Measurements from ENCODE around the gene GSTM2.

GSTM2 gene

DNA sequence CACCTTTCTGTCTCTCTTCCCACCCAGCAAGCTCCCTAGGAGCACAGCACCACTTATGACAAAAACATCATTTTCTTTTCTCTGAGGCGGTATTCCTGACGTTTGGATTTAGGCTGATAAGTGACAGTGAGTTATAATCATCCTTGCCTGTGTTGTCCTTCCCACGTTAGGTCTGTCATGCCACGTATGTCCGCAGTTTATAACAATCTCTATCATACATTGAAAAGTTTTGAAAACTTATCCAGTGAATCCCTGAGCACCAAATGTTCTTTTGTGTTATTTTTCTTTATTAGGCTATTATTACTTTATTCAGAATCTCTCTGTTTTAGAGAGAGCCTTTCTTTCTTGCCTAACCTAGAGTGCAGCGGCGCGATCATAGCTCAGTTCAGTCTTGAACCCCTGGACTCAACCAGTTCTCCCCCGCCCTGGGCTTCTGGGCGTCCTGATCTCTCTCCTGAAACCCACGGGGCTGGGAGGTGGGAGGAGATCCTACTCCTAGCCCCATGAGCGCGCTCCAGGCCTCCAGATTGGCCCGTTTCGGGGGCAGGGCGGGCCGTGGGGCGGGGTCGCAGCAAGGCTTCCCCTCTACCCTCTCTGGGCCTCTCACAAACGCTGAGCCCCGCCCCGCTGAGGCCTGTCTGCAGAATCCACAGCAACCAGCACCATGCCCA is at the start of gene GSTM2:
Gene GSTM2, plus strand, starts transcription at position 606 of the 671 bp plus-strand sequence. Its CDS starts 59 bp downstream, at position 665.
- DNase-seq = no peak

DNA sequence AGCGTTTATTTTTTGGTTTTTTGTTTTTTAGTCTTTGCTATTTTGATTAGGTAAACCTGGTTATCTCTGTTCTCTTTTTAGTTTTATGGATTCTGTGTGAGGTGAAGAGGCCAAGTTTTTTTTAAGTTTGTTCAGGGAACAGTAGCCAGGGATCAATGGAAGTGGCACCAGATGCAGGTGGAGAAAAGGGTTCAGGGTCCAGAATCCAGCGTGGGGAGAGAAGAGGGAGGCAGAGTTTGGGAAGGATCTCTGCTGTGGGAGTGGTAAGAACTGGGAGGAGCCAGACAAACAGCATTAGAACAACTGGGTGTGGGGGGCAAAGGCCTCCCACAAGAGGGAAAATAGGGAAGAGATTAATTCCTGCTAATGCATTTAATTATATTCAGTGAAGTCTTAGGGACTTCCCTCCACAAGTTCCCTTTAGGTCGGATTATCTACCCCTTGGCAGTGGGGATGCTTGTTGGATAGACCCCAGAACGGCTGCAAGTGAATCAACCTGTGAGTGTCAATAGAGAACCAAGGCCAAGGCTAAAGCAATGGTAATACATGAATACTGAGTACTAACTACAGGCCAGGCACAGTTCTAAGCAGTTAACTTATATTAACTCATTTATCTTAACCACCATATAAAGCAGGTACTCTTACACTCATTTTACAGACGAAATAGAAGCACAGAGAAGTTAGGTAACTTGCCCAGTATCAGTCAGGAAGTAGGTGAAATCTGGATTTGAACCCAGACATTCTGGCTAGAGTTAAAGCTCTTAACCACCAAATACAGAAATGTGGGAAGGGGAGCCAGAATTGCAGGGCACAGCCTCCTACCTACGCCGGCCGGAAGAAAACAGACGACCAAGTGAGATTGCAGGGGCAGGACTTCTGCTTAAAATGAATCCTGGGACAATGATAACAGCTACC is 48.9 kb upstream of the GSTM2 start:
- DNase-seq = no peak

DNA sequence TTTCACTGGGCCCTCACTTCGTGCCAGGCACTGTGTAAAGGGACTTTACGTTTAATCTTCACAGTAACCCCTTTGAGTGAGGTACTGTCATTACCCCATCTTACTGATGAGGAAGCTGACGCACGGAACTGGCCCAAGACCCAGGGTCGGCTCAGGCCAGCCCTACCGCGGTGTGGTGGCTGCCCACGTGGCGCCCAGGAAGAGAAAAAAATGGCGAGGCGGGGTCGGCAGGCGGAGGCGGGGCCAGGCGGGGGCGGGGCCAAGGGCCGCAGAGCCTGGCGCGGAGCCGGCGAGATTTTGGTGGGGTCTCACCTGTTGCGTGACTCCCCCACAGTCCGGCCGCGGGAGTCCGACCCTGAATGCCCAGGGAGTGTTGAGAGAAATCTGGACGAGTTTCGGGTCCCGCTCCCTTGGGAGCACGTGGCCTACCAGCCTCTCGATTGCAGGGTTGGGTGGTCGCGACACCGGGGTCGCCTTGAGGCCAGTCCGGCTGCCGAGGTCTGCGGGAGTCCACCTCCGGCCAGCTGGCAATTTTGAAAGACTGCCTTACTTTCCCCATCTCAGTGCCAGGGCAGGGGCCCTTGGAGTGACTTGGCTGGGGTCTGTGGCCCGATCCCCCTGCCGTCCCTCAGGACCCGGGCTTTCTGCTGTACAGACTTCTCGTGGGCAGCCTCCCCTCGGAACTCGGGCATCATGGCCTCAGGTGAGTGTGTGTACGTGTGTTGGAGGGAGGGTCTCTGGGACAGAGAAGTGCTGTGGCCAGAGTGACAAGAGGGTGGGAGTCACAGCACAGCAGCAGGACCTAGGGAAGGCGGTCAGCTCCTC is 48.1 kb upstream of the GSTM2 start, which contains the start of the genes AMPD2 and GNAT2:
Gene AMPD2, plus strand, starts transcription at position 262 of the 825 bp plus-strand sequence. CDS start 1,339 bp downstream, outside the sequence.
Gene GNAT2, minus strand, starts transcription at position 41 of the 825 bp plus-strand sequence. CDS start 6,746 bp downstream, outside the sequence.
- DNase-seq = peak; percentile 5

GRCh38 chr1:109620401-109620791 is 47.5 kb upstream of the GSTM2 start:
- DNase-seq = peak; percentile 36

DNA sequence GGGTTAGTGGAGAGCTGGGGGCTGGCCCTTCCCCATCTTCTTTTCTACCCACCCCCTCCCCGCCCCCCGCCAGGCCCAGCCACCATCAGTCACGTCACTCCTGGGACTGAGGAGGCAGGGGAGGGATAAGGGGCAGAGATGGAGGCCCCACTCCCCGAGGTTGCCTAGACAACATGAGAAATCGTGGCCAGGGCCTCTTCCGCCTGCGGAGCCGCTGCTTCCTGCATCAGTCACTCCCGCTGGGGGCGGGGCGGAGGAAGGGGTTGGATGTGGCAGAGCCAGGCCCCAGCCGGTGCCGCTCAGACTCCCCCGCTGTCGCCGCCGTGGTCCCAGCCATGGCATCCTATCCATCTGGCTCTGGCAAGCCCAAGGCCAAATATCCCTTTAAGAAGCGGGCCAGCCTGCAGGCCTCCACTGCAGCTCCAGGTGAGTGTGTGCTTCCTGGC is 47.0 kb upstream of the GSTM2 start:
- DNase-seq = peak; percentile 72

DNA sequence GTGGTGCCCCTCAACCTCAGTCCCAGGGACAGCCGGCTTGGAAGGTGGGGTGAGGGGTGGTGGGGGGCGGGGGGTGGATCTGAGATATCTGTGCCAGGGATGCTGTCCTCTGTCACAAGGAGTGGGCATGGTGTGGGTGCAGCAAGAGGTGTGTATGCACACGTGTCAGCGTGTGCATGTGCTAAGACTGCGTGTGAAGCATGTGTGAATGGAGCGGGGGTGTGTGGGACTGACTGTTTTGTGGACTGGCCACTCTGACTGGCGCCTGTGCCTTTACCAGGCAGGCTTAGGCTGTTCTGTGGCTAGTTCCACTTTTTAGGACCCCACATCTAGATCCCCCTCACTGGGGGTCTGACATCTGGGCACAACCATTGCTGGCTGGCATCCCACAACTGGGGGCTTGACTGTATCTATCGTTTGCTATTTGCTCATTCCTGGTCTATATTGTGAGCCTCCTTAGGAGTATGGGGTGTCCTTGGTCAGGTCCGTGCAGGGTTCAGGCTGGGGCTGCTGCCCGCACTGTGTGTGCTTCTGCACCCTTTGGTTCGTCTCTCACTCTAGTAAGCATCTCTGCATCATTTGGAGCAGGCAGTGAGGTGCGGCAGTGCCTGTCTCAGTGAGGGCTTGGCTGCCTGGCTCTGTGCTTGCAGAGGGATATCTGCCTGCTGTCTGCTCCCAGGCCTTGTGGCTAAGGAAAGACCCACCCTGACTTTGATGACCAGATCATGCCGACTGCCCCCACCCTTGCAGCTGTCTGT is 46.3 kb upstream of the GSTM2 start:
- DNase-seq = no peak

DNA sequence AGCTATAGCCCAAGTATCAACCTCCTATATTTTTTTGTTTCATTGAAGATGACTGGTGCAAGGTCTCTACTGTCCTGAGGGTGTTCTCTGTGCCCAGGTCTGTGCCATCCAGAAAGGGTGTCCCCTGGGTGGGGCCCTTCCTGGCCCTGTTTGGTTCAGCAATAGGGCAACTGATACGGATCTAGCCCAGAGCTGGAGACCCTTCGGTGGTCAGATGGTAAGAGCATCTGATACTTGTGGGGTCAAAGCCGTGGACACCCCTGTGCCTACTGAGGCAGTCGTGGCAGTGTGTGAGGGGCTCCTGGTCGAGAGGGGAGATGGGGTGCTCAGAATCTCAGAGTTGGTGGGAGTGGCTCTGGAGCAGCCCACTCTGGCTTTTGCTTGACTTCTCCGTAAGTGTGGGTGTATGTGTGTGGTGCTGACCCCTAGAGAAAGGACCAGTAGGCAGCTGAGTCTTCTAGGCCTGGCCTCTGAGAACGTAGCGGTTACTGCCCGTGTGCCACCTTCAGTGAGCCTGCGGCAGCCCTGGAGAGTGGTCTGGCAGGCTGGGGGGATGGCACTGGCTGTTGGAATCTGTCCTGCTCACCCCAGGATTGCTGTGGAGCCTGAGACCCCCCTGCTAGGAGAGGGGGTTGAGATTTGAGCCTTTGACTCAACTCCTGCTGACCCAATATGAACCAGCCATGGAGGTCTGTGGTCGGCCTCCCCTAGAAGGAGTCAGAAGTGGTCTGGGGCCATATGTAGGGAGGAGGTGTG is 45.5 kb upstream of the GSTM2 start:
- DNase-seq = no peak

GRCh38 chr1:109622895-109623294 is 45.0 kb upstream of the GSTM2 start:
- no peak for DNase-seq

GRCh38 chr1:109623601-109624161 is 44.2 kb upstream of the GSTM2 start:
- peak; percentile 29 for DNase-seq

- DNase-seq = peak; percentile 73
Observed at GRCh38 chr1:109624201-109625010, 43.5 kb upstream of the GSTM2 start.

DNA sequence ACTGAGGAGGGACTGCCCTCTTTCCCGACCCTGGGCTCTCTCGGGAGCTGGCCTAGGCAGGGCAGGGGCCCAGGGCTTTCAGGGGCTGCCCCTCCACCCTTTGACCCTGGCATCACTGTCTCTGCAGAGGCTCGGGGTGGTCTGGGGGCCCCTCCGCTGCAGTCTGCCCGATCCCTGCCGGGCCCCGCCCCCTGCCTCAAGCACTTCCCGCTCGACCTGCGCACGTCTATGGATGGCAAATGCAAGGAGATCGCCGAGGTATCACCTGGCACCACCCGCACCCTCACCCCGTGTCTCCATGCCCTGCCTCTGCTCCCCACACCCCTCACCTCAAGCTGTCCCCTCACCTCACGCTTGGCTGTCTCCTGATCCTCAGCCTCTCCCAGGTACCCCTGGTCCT is 42.7 kb upstream of the GSTM2 start:
- peak; percentile 47 for DNase-seq

- DNase-seq = peak; percentile 47
Observed at GRCh38 chr1:109625601-109626560, 42.0 kb upstream of the GSTM2 start.

GRCh38 chr1:109626682-109627408 is 41.0 kb upstream of the GSTM2 start:
- DNase-seq = no peak

- DNase-seq = no peak
Observed at GRCh38 chr1:109627692-109628399, 40.0 kb upstream of the GSTM2 start.

- no peak for DNase-seq
Observed at GRCh38 chr1:109628540-109629321, 39.1 kb upstream of the GSTM2 start.

DNA sequence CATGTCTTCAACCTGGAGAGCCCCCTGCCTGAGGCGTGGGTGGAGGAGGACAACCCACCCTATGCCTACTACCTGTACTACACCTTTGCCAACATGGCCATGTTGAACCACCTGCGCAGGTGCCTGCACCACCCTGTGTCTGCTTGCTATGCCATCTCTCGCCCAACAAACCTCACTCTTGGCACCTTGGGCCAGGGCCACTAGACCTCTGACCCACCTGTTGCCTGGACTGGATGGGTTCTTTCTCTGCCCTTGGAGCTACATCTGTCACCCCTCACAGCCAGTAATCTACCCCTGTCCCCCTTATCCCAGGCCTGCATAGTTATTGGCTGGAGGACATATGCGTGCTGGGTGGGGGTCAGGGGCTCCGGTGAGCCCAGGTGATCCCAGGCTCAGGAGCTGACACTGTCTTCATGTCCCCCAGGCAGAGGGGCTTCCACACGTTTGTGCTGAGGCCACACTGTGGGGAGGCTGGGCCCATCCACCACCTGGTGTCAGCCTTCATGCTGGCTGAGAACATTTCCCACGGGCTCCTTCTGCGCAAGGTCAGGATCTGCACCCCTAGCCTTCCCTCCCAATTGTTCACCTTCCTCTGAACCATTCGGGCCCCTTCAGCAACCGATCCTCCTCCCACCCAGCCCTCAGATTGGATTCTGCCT is 38.4 kb upstream of the GSTM2 start:
- no peak for DNase-seq

Measured in DMS79 (cell line).